GM20431 (cell line): ENCODE measurements around the gene CITED4.

Experiments
- in situ Hi-C: fragments of 300-500 bp; cut with MseI, MboI; formaldehyde crosslinking; loops from one replicate; pipeline ENCODE4 v1.15.0; 2020; ENCODE audit warnings: low sequenced_read_pairs; ENCODE audit not compliant: unreplicated experiment

The CITED4 gene

GRCh38 chr1:40817791-40818263 is 44.3 kb downstream of the CITED4 start:
- in situ Hi-C loops, result no loop called here

GRCh38 chr1:40815420-40815819 is 46.7 kb downstream of the CITED4 start:
- in situ Hi-C loops, result no loop called here
